Measurements from ENCODE around the gene SIRT7. TPM values are rescaled to one million over a fixed set of nuclear protein-coding genes. Genes with fewer than 3 reads are reported as not detected.

SIRT7 gene
- total RNA-seq, 2 experiments from 2014 or later, result 18.8 to 22.1 TPM

DNA sequence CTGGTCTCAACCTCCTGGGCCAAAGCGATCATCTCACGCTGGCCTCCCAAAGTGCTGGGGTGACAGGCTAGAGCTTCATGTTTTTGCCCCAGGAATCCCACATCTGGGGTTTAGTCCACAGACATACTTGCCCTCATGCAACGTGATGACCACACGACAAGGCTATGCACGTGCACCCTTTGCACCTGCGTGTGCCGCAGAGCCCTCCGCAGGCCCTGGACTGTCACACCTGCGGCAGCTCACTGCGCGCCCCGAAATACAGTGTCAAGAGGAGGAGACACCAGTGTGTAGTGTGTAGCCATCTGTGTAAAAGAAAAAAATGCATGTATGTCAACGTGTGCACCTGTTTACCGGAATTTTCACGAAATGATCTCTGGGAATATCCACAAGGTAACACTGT lies 32.5 kb upstream of the SIRT7 start:
- no peaks in the 10 kb centered on the region for H3K36me3 Mint-ChIP-seq (ENCODE audit: low read depth)
- intact Hi-C loops (cut with micrococcal nuclease), result no loop called here
- CTCF ChIA-PET, result no interaction called here
- no peaks in the 10 kb centered on the region for H3K9me3 Mint-ChIP-seq
- H3K4me3 Mint-ChIP-seq, result no peak overlapping the region
- peaks cover 4% of the 10 kb centered on the region for H3K4me1 Mint-ChIP-seq (ENCODE audit: low read depth)
- no peak overlapping the region for H3K27ac Mint-ChIP-seq
- no peak for DNase-seq
- no peaks in the 10 kb centered on the region for H3K27me3 Mint-ChIP-seq (ENCODE audit: low read depth)

GRCh38 chr17:81948635-81949378 lies 30.8 kb upstream of the SIRT7 start:
- CTCF ChIA-PET, result no interaction called here
- Mint-ChIP-seq H3K36me3 (ENCODE audit: low read depth) (no peaks in the 10 kb centered on the region), H3K27ac (no peak overlapping the region), H3K4me3 (no peak overlapping the region), H3K27me3 (ENCODE audit: low read depth) (no peaks in the 10 kb centered on the region), H3K9me3 (no peaks in the 10 kb centered on the region), H3K4me1 (ENCODE audit: low read depth) (peaks cover 4% of the 10 kb centered on the region)
- intact Hi-C loops (cut with micrococcal nuclease), result no loop called here
- DNase-seq, result no peak

- no peak for DNase-seq
- no peak within 1 kb of the TSS for H3K27ac Mint-ChIP-seq
- no peaks in the 10 kb centered on the region for H3K27me3 Mint-ChIP-seq (ENCODE audit: low read depth)
- peaks cover 4% of the 10 kb centered on the region for H3K4me1 Mint-ChIP-seq (ENCODE audit: low read depth)
- no peaks in the 10 kb centered on the region for H3K9me3 Mint-ChIP-seq
- H3K4me3 Mint-ChIP-seq, result no peak within 1 kb of the TSS
- H3K36me3 Mint-ChIP-seq (ENCODE audit: low read depth), result no peaks in the 10 kb centered on the region
- intact Hi-C loops (cut with micrococcal nuclease), result no loop called here
- CTCF ChIA-PET, result no interaction called here
Measured at GRCh38 chr17:81947189-81947588, 29.2 kb upstream of the SIRT7 start, which contains the start of gene MYADML2. Gene MYADML2 (minus strand): TSS chr17:81947233. CDS start chr17:81941741, 5,492 bp downstream.

- Mint-ChIP-seq H3K36me3 (ENCODE audit: low read depth) (no peaks in the 10 kb centered on the region), H3K27ac (no peak overlapping the region), H3K4me1 (ENCODE audit: low read depth) (no peaks in the 10 kb centered on the region), H3K4me3 (no peak overlapping the region), H3K9me3 (no peaks in the 10 kb centered on the region), H3K27me3 (ENCODE audit: low read depth) (no peaks in the 10 kb centered on the region)
- no peak for DNase-seq
- CTCF ChIA-PET, result interaction anchor here (0.6 to 1.1 kb wide), 3 partner anchors 15 to 455 kb away, joined by 4 to 5 read pairs (median 5); no protein-coding TSS in a partner anchor
- intact Hi-C loops (cut with micrococcal nuclease), result no loop called here
Measured at GRCh38 chr17:81944858-81945257, 26.9 kb upstream of the SIRT7 start.

GRCh38 chr17:81942167-81942553 lies 24.2 kb upstream of the SIRT7 start:
- H3K4me1 Mint-ChIP-seq (ENCODE audit: low read depth), result peaks cover 5% of the 10 kb centered on the region
- no peaks in the 10 kb centered on the region for H3K36me3 Mint-ChIP-seq (ENCODE audit: low read depth)
- intact Hi-C loops (cut with micrococcal nuclease), result no loop called here
- H3K27ac Mint-ChIP-seq, result no peak overlapping the region
- no peaks in the 10 kb centered on the region for H3K27me3 Mint-ChIP-seq (ENCODE audit: low read depth)
- no peak overlapping the region for H3K4me3 Mint-ChIP-seq
- no peak for DNase-seq
- CTCF ChIA-PET, result no interaction called here
- H3K9me3 Mint-ChIP-seq, result no peaks in the 10 kb centered on the region

DNA sequence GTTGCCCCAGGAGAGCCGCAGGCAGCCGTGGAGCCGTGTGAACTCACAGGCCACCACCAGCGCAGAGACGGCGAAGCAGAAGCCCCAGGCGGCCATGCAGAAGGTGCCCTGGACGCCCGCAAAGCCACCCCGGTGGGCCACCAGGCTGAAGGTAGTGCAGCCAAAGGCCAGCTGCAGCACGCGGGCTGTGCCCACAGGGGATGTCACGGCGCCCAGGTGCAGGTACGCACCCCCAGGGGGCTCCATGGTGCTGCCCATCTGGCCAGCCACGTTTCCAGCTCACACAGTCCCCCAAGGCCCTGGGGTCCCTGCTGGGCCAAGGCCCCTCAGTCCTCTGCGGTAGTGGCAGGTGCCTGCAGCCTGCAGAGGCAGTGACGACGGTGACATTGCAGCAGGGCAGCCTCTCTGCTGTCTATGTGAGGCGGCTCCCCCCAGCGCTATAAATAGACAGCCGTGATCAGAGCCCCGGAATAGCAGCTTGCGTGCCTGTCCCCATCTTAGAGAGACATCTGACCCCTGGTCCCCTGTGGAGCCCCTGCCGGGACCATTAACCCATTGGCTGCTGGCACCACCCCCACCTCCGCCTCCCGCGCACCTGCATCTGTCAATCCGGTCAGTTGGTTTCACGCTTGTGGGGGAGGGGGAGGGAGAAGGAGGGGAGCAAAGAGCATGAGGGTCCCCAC lies 23.6 kb upstream of the SIRT7 start:
- no peak overlapping the region for H3K4me3 Mint-ChIP-seq
- CTCF ChIA-PET, result no interaction called here
- peaks cover under 1% of the 10 kb centered on the region for H3K36me3 Mint-ChIP-seq (ENCODE audit: low read depth)
- H3K27ac Mint-ChIP-seq, result no peak overlapping the region
- no peaks in the 10 kb centered on the region for H3K9me3 Mint-ChIP-seq
- DNase-seq, result no peak
- intact Hi-C loops (cut with micrococcal nuclease), result no loop called here
- peaks cover 5% of the 10 kb centered on the region for H3K4me1 Mint-ChIP-seq (ENCODE audit: low read depth)
- H3K27me3 Mint-ChIP-seq (ENCODE audit: low read depth), result no peaks in the 10 kb centered on the region

GRCh38 chr17:81940538-81941483 lies 22.8 kb upstream of the SIRT7 start:
- Mint-ChIP-seq H3K4me1 (ENCODE audit: low read depth) (peaks cover 8% of the 10 kb centered on the region), H3K27me3 (ENCODE audit: low read depth) (no peaks in the 10 kb centered on the region), H3K9me3 (no peaks in the 10 kb centered on the region), H3K4me3 (no peak overlapping the region), H3K36me3 (ENCODE audit: low read depth) (peaks cover 5% of the 10 kb centered on the region), H3K27ac (no peak overlapping the region)
- intact Hi-C loops (cut with micrococcal nuclease), result no loop called here
- CTCF ChIA-PET, result no interaction called here
- DNase-seq, result no peak

- no peak for DNase-seq
- no peaks in the 10 kb centered on the region for H3K27me3 Mint-ChIP-seq (ENCODE audit: low read depth)
- CTCF ChIA-PET, result no interaction called here
- intact Hi-C loops (cut with micrococcal nuclease), result no loop called here
- peaks cover 14% of the 10 kb centered on the region for H3K4me1 Mint-ChIP-seq (ENCODE audit: low read depth)
- H3K4me3 Mint-ChIP-seq, result no peak overlapping the region
- H3K27ac Mint-ChIP-seq, result no peak overlapping the region
- H3K36me3 Mint-ChIP-seq (ENCODE audit: low read depth), result peaks cover 8% of the 10 kb centered on the region
- no peaks in the 10 kb centered on the region for H3K9me3 Mint-ChIP-seq
Measured at GRCh38 chr17:81939881-81940385, 22.0 kb upstream of the SIRT7 start.

DNA sequence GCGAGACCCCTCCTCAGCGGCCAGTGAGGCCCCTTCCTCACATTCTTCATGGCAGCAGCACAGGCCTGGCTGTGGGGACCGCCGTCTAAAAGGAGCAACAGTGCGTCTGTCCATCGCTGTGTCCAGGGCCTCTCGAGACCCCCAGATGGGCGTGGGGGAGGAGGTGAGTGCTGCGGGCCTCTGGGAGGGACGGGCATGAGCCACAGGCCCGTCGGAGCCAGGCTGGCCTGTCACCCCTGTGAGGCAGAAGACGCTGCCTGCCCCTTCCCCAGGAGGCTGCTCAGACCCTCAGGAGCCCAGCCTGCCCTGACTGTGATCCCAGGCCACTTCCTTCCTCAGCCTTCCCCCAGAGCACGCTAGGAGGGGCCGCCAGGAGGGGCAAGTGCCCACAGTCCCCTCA lies 21.2 kb upstream of the SIRT7 start:
- CTCF ChIA-PET, result interaction anchor here (1.1 kb wide), 2 partner anchors 11 to 69 kb away, joined by 3 to 4 read pairs; no protein-coding TSS in a partner anchor
- no peak overlapping the region for H3K4me3 Mint-ChIP-seq
- H3K9me3 Mint-ChIP-seq, result no peaks in the 10 kb centered on the region
- H3K36me3 Mint-ChIP-seq (ENCODE audit: low read depth), result peaks cover 8% of the 10 kb centered on the region
- no peak overlapping the region for H3K27ac Mint-ChIP-seq
- peaks cover 14% of the 10 kb centered on the region for H3K4me1 Mint-ChIP-seq (ENCODE audit: low read depth)
- intact Hi-C loops (cut with micrococcal nuclease), result no loop called here
- DNase-seq, result no peak
- no peaks in the 10 kb centered on the region for H3K27me3 Mint-ChIP-seq (ENCODE audit: low read depth)

DNA sequence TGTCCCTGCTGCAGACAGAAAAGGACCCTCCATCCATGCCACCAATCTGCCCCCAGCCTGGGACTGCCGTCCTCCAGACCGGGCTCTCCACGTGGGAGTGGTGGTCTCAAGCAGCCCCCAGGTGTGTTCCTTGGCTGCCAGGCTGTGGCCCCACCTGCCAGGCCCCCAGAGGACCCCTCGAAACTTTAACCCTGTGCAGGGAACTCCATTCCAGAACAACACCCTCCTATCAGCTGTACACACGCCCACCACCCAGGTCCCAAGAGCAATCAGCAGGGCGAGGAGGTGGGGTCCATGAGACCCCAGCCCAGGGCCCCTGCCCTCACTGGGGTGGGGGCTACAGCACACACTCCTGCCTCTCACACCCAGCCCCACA lies 17.7 kb upstream of the SIRT7 start:
- Mint-ChIP-seq H3K36me3 (ENCODE audit: low read depth) (peaks cover 20% of the 10 kb centered on the region), H3K4me1 (ENCODE audit: low read depth) (peaks cover 17% of the 10 kb centered on the region), H3K27me3 (ENCODE audit: low read depth) (no peaks in the 10 kb centered on the region), H3K27ac (no peak overlapping the region), H3K4me3 (peak overlapping the region; percentile 85), H3K9me3 (no peaks in the 10 kb centered on the region)
- no peak for DNase-seq
- CTCF ChIA-PET, result interaction anchor here (1.0 kb wide), 1 partner anchor 10 kb away, joined by 3 read pairs; no protein-coding TSS in a partner anchor
- intact Hi-C loops (cut with micrococcal nuclease), result no loop called here

GRCh38 chr17:81934850-81935708 lies 17.1 kb upstream of the SIRT7 start:
- intact Hi-C loops (cut with micrococcal nuclease), result no loop called here
- H3K4me1 Mint-ChIP-seq (ENCODE audit: low read depth), result peaks cover 17% of the 10 kb centered on the region
- no peak overlapping the region for H3K27ac Mint-ChIP-seq
- no peaks in the 10 kb centered on the region for H3K9me3 Mint-ChIP-seq
- peaks cover 20% of the 10 kb centered on the region for H3K36me3 Mint-ChIP-seq (ENCODE audit: low read depth)
- CTCF ChIA-PET, result no interaction called here
- no peak for DNase-seq
- H3K27me3 Mint-ChIP-seq (ENCODE audit: low read depth), result no peaks in the 10 kb centered on the region
- H3K4me3 Mint-ChIP-seq, result peak overlapping the region; percentile 85

All from activated naive CD4-positive, alpha-beta T cell treated with anti-CD3 and anti-CD28 coated beads for 36 hours (primary cell).